ENCODE data around the gene PRELID3B. TPM values are rescaled to one million over a fixed set of nuclear protein-coding genes. Genes with fewer than 3 reads are reported as not detected.
A peak's percentile ranks its signal among the peaks of the same experiment; 100 is the strongest.

The PRELID3B gene
- total RNA-seq, 8 experiments from 2014 or later = 40.1 to 81.9 (median 63.3) TPM

DNA sequence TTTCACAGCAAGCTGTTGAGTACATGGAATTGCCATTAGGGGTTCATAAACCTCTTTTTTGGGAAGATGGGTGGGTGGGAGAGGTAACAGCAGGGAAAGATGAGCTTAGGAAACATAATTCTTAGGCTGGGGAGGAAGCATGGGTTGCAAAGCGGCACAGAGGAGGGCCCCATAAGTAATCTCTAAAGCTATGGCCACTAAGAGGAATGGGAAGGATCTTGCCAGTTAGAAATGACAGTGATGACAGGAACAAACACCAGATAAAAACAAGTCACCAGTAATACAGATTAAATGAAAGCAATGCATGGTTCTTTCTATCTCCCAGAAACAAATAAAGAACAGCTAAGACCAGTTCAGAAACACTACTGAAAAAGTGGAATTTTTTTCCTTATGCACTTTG lies 31.0 kb upstream of the PRELID3B start:
- WGBS, 10 experiments = 0 to 100% (median 88%) methylated on average over 1 of the region's 1 CpG; no CpG with 5 or more reads in 5 of the 10 experiments
- no peak for ATAC-seq (replicated peaks in 6 of 8)
- Histone ChIP-seq H3K4me3 (no peak overlapping the region), H3K4me1 (replicated peaks in 1 of 2) (peaks cover 0 to 5% of the 10 kb centered on the region in 2 donors), H3K27ac (no peak overlapping the region)
- in situ Hi-C loops (cut with MboI; ENCODE audit: low pct_unique_long_range_greater_than_20kb in 2 of 9, low sequenced_read_pairs in 9 of 9, unreplicated experiment in 9 of 9) = loop anchor here in 1 of 9 experiments (25.0 kb wide), 1 partner anchor 139 kb away; no protein-coding TSS in a partner anchor

GRCh38 chr20:59071216-59071615 lies 28.6 kb upstream of the PRELID3B start:
- Histone ChIP-seq H3K4me3 (no peak overlapping the region), H3K4me1 (replicated peaks in 1 of 2) (peaks cover 0 to 5% of the 10 kb centered on the region in 2 donors), H3K27ac (no peak overlapping the region)
- peak in 2 of 8 experiments; percentile 25 to 38 for ATAC-seq (replicated peaks in 6 of 8)
- WGBS, 10 experiments = 83 to 100% (median 85%) methylated on average over 1 of the region's 1 CpG; no CpG with 5 or more reads in 6 of the 10 experiments
- in situ Hi-C loops (cut with MboI; ENCODE audit: low pct_unique_long_range_greater_than_20kb in 2 of 9, low sequenced_read_pairs in 9 of 9, unreplicated experiment in 9 of 9) = loop anchor here in 1 of 9 experiments (25.0 kb wide), 1 partner anchor 141 kb away; no protein-coding TSS in a partner anchor

DNA sequence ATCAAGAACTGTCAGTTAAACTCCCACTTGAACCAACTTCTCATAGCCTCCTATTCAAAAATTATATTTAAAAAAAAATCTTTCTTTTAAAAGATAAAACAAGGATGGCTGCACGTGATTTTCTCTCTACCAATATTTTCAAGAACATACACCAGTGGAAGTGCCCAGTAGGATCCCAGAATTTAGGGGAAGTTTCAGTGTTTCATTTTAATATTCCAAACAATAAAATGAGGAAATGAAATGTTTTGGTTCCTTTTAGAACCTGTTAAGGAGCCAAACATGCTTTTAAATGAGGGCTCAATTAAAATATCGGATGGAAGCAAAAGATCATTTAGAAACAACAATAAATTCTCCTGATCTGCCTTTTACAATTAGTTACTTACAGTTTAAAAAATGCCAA lies 26.4 kb upstream of the PRELID3B start:
- no peak overlapping the region for H3K4me3 ChIP-seq
- ATAC-seq (replicated peaks in 6 of 8) = no peak
- in situ Hi-C loops (cut with MboI; ENCODE audit: low pct_unique_long_range_greater_than_20kb in 2 of 9, low sequenced_read_pairs in 9 of 9, unreplicated experiment in 9 of 9) = loop anchor here in 1 of 9 experiments (25.0 kb wide), 1 partner anchor 143 kb away; no protein-coding TSS in a partner anchor
- no peak overlapping the region for H3K27ac ChIP-seq
- WGBS, 10 experiments = 0 to 100% (median 68%) methylated on average over 1 to 2 of the region's 2 CpGs
- peaks cover 0 to 2% of the 10 kb centered on the region in 2 donors for H3K4me1 ChIP-seq (replicated peaks in 1 of 2)

- in situ Hi-C loops (cut with MboI; ENCODE audit: low pct_unique_long_range_greater_than_20kb in 2 of 9, low sequenced_read_pairs in 9 of 9, unreplicated experiment in 9 of 9) = loop anchor here in 1 of 9 experiments (25.0 kb wide), 1 partner anchor 144 kb away; no protein-coding TSS in a partner anchor
- Histone ChIP-seq H3K4me1 (replicated peaks in 1 of 2) (peaks cover 2 to 6% of the 10 kb centered on the region in 2 donors), H3K4me3 (no peak overlapping the region), H3K27ac (no peak overlapping the region)
- 20 to 82% (median 50%) methylated on average over 2 to 4 of the region's 4 CpGs; no CpG with 5 or more reads in 2 of the 10 experiments for WGBS, 10 experiments
- ATAC-seq (replicated peaks in 6 of 8) = no peak
Measured at GRCh38 chr20:59068534-59068933, 25.9 kb upstream of the PRELID3B start.

DNA sequence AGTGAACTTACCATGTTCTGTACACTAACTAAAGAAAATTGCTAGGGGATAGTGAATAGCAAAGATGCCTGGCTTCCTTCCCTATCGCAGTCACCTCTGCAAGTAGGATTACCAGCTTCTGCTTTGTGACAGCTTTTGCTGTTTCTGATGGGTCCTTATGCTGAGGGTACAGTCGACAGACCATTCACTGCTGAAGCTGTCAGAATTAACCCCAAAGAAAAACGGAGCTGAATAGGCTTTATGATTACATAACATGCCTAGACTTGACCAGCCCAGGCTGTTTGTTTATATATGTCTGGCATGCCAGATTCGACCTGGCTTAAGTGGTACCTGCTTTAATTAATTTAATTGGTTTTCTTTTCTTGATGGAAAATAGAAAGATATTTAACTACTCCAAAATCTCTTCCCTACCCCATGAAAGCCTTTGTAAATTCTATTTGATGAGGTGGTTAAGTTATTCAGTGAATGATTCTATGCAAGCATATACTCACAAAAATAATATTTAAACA lies 21.7 kb upstream of the PRELID3B start:
- Histone ChIP-seq H3K27ac (no peak overlapping the region), H3K4me1 (replicated peaks in 1 of 2) (peaks cover 6 to 19% of the 10 kb centered on the region in 2 donors), H3K4me3 (no peak overlapping the region)
- in situ Hi-C loops (cut with MboI; ENCODE audit: low pct_unique_long_range_greater_than_20kb in 2 of 9, low sequenced_read_pairs in 9 of 9, unreplicated experiment in 9 of 9) = loop anchor here in 1 of 9 experiments (25.0 kb wide), 1 partner anchor 148 kb away; no protein-coding TSS in a partner anchor
- peak in 6 of 8 experiments; percentile 11 to 22 (median 14) for ATAC-seq (replicated peaks in 6 of 8)
- WGBS, 10 experiments = 6 to 93% (median 65%) methylated on average over 1 to 4 of the region's 4 CpGs; no CpG with 5 or more reads in 2 of the 10 experiments

DNA sequence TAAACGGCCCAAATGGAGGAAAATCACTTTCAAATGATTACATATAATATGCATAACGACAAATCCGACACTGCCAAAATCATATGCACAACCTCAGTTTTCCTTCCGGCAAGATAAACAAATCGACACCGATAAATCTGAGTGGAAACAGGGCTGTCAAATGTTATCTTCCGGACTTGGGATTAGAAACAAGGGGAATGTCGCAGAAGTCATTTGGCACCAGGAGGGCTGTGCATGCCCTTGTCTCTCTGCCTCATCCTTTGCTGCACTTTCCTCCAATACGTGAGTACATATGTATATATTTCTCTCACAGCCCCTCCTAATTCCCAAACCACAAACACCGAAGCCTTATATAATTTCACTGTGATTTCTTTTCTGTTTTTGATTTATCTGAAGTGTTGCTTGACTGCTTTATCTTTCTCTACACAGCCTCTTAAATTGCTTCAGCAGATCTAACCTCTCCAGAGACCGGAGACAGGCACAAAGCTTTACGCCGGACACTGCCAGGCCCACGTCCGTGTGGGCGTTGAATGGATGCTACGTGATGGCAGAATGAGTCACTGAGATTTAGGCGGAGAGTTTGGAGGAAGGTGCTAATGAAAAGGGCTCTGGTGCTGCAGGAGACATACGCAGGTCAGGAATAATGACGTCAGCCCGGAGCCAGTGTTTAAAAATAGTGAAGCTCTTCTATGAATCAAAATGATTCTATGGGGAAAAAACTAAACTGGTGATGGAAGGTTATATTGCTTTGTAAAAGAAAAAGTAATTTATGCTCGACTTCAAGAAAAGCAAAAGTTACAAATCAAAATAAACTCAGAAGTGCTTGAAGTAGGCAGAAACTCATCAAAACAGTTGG lies 21.0 kb upstream of the PRELID3B start:
- 10 to 68% (median 49%) methylated on average over 7 to 22 of the region's 22 CpGs for WGBS, 10 experiments
- in situ Hi-C loops (cut with MboI; ENCODE audit: low pct_unique_long_range_greater_than_20kb in 2 of 9, low sequenced_read_pairs in 9 of 9, unreplicated experiment in 9 of 9) = loop anchor here in 1 of 9 experiments (25.0 kb wide), 1 partner anchor 149 kb away; no protein-coding TSS in a partner anchor
- Histone ChIP-seq H3K4me3 (no peak overlapping the region), H3K27ac (no peak overlapping the region), H3K4me1 (replicated peaks in 1 of 2) (peaks cover 6 to 19% of the 10 kb centered on the region in 2 donors)
- peak; percentile 33 to 99 (median 94) for ATAC-seq (replicated peaks in 6 of 8)

DNA sequence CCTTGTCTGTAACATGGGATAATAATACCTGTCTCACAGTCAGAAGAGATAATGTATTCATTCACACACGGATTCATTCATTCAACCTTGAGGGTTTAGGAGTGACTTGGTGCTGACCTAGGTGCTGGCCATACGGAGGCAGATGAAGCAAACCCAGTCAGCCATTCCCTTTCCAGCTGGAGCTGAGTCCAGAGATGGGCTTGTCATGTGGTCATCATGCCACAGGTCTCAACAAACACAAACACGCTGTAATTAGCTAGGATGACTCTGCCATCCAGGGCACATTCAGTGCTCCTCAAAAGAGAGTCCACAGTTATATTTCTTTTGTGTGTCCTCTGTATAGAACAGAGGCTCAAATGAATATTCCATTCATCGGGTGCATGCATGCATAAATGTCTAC lies 19.5 kb upstream of the PRELID3B start:
- WGBS, 10 experiments = 0 to 67% (median 45%) methylated on average over 1 to 3 of the region's 4 CpGs; no CpG with 5 or more reads in 2 of the 10 experiments
- Histone ChIP-seq H3K27ac (no peak overlapping the region), H3K4me3 (no peak overlapping the region), H3K4me1 (replicated peaks in 1 of 2) (peaks cover 6 to 19% of the 10 kb centered on the region in 2 donors)
- in situ Hi-C loops (cut with MboI; ENCODE audit: low pct_unique_long_range_greater_than_20kb in 2 of 9, low sequenced_read_pairs in 9 of 9, unreplicated experiment in 9 of 9) = loop anchor here in 1 of 9 experiments (25.0 kb wide), 1 partner anchor 150 kb away; no protein-coding TSS in a partner anchor
- peak in 6 of 8 experiments; percentile 31 to 85 (median 74) for ATAC-seq (replicated peaks in 6 of 8)

- in situ Hi-C loops (cut with MboI; ENCODE audit: low pct_unique_long_range_greater_than_20kb in 2 of 9, low sequenced_read_pairs in 9 of 9, unreplicated experiment in 9 of 9) = loop anchor here in 1 of 9 experiments (25.0 kb wide), 1 partner anchor 157 kb away; no protein-coding TSS in a partner anchor
- 17 to 100% (median 84%) methylated on average over 1 to 5 of the region's 7 CpGs for WGBS, 10 experiments
- peak in 2 of 8 experiments; percentile 32 to 59 for ATAC-seq (replicated peaks in 6 of 8)
- Histone ChIP-seq H3K4me1 (replicated peaks in 1 of 2) (no peaks in the 10 kb centered on the region), H3K4me3 (no peak overlapping the region), H3K27ac (no peak overlapping the region)
Measured at GRCh38 chr20:59055302-59055701, 12.7 kb upstream of the PRELID3B start.

DNA sequence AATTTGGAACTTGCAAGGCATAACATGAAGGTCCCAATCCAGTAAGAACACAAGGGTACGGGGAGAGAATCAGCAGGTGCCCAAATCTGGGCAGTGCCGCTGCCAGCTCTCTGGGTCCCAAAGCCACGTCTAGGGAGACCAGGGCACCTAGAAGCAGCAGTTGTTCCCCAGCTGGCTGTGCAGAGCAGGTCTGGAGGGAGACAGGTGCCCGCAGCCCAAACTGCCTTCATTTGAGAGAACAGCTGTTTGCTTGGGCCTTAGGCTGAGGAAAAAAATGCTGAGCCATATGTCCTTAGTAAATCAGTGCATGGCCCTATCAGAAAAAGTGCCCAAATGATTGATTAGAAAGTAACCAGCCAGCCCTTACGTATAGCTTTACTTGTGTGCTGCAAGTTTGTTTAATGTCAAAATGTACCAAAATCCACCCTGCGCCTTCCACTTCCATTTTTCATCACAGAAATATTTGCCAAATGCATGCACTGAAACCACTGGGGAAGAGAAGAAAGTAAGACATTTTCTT lies 9.1 kb upstream of the PRELID3B start:
- ATAC-seq (replicated peaks in 6 of 8) = no peak
- Histone ChIP-seq H3K4me3 (no peak overlapping the region), H3K27ac (no peak overlapping the region), H3K4me1 (replicated peaks in 1 of 2) (no peaks in the 10 kb centered on the region)
- in situ Hi-C loops (cut with MboI; ENCODE audit: low pct_unique_long_range_greater_than_20kb in 2 of 9, low sequenced_read_pairs in 9 of 9, unreplicated experiment in 9 of 9) = loop anchor here in 1 of 9 experiments (25.0 kb wide), 1 partner anchor 161 kb away; no protein-coding TSS in a partner anchor
- 33 to 100% (median 71%) methylated on average over 1 to 4 of the region's 6 CpGs; no CpG with 5 or more reads in 2 of the 10 experiments for WGBS, 10 experiments

DNA sequence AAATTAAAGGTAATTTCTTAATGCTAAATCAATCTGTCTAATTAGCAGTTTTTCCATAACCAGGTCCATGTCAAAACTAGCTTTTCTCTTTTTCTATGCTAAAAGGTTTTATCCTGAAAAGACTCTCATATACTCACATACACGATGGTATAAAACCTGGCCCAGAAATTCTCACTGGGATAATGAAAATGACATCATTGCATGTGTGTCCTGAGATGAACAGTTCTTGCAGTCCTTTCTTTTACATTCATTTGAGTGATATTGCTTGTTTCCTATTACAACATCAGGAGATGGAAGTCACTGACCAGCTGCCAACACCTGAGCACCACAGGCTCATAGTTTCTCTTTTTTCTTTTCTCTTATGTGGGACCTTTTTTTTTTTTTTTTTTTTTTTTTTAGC lies 7.9 kb upstream of the PRELID3B start:
- in situ Hi-C loops (cut with MboI; ENCODE audit: low pct_unique_long_range_greater_than_20kb in 2 of 9, low sequenced_read_pairs in 9 of 9, unreplicated experiment in 9 of 9) = loop anchor here in 1 of 9 experiments (25.0 kb wide), 1 partner anchor 162 kb away; no protein-coding TSS in a partner anchor
- H3K4me3 ChIP-seq = no peak overlapping the region
- ATAC-seq (replicated peaks in 6 of 8) = no peak
- H3K4me1 ChIP-seq (replicated peaks in 1 of 2) = no peaks in the 10 kb centered on the region
- WGBS, 10 experiments = 0 to 100% (median 71%) methylated on average over 1 of the region's 1 CpG; no CpG with 5 or more reads in 2 of the 10 experiments
- H3K27ac ChIP-seq = no peak overlapping the region

DNA sequence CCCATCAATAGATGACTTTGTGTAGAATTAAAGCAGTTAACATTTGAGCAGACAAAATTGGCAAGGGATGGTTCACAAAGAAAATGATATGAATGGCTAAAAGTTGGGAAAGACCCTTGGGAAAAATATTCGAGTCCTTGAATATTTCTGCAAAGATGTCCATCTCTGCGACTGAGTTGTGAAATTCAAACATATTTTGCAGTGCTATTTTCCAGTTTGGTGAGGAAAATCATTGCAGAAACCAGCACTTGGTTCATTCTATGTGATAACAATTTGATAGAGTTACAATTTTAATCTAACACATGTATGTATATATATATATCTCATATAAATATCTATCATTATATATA lies 6.1 kb upstream of the PRELID3B start:
- WGBS, 10 experiments = 54 to 90% (median 76%) methylated on average over 1 to 2 of the region's 2 CpGs; no CpG with 5 or more reads in 3 of the 10 experiments
- no peak overlapping the region for H3K27ac ChIP-seq
- no peak for ATAC-seq (replicated peaks in 6 of 8)
- no peak overlapping the region for H3K4me3 ChIP-seq
- in situ Hi-C loops (cut with MboI; ENCODE audit: low pct_unique_long_range_greater_than_20kb in 2 of 9, low sequenced_read_pairs in 9 of 9, unreplicated experiment in 9 of 9) = loop anchor here in 1 of 9 experiments (25.0 kb wide), 1 partner anchor 161 kb away; no protein-coding TSS in a partner anchor
- H3K4me1 ChIP-seq (replicated peaks in 1 of 2) = no peaks in the 10 kb centered on the region

DNA sequence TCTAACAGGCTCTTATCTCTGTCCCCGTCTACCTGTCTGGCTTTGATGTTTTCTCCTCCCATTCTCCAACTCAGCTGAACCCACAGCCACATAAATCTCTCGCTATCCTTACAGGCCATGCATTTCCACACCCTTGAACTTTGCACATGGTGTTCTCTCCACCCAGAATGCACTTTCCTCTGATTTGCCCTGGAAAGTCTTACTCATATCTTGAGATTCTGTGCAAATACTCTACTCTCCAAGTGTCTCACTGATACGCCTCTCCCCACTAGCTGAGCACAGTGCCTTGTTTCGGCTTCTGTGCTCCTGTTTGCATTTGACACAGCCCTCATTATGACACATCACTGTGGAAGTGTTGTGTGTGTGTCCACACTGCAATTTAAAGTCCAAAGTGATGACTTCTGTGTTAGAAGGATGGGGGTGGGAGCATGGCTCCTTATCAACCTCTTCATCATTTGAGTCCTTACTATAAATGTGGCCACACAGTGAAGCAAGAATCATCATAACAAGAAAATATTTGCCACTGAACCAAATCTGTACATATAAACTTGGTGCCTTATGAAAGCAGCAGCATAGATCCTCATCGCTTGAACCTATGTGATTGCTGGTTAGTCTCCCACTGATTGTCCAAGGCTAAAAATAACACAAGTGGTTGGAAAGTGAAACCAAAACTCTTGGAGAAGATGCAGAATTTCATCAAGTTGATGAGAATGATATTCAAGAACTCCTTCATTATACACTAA lies 5.5 kb upstream of the PRELID3B start:
- WGBS, 10 experiments = 20 to 100% (median 60%) methylated on average over 1 to 5 of the region's 5 CpGs; no CpG with 5 or more reads in 2 of the 10 experiments
- peak in 2 of 8 experiments; percentile 96 to 98 for ATAC-seq (replicated peaks in 6 of 8)
- Histone ChIP-seq H3K27ac (no peak overlapping the region), H3K4me3 (no peak overlapping the region), H3K4me1 (replicated peaks in 1 of 2) (peaks cover 0 to 4% of the 10 kb centered on the region in 2 donors)
- in situ Hi-C loops (cut with MboI; ENCODE audit: low pct_unique_long_range_greater_than_20kb in 2 of 9, low sequenced_read_pairs in 9 of 9, unreplicated experiment in 9 of 9) = loop anchor here in 1 of 9 experiments (25.0 kb wide), 1 partner anchor 161 kb away; no protein-coding TSS in a partner anchor

Measured in motor neuron (in vitro differentiated cells).